ENCODE data around the gene VAC14. TPM values are rescaled to one million over a fixed set of nuclear protein-coding genes. Genes with fewer than 3 reads are reported as not detected.

VAC14 gene
- total RNA-seq, 3 donors from 2014 or later = 32.3 to 35.1 (median 32.8) TPM

DNA sequence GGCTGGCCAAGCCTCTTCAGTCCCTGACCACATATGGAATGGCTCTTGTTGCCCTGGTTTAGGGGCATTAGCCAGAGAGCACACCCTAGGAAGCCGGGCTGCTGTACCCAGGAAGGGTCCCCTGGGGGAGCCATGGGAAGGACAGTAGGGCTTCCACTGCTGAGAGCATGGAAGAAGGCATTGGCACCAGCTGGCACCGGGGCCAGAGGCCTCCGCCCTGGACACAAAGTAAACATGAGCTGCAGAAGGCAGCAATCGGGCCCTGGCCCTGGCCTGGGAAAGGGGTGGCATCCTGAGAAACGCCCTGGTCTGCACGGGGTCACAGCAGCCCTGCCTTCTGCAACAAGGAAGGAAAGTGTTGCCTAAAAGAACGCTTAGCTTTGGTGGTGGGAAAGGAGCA lies 49.4 kb downstream of the VAC14 start:
- intact Hi-C loops (cut with DNase I, micrococcal nuclease) = no loop called here
- TF ChIP-seq, protein P1, sequence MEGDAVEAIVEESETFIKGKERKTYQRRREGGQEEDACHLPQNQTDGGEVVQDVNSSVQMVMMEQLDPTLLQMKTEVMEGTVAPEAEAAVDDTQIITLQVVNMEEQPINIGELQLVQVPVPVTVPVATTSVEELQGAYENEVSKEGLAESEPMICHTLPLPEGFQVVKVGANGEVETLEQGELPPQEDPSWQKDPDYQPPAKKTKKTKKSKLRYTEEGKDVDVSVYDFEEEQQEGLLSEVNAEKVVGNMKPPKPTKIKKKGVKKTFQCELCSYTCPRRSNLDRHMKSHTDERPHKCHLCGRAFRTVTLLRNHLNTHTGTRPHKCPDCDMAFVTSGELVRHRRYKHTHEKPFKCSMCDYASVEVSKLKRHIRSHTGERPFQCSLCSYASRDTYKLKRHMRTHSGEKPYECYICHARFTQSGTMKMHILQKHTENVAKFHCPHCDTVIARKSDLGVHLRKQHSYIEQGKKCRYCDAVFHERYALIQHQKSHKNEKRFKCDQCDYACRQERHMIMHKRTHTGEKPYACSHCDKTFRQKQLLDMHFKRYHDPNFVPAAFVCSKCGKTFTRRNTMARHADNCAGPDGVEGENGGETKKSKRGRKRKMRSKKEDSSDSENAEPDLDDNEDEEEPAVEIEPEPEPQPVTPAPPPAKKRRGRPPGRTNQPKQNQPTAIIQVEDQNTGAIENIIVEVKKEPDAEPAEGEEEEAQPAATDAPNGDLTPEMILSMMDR (IDR thresholded peaks at IDR 0.05) = no peak
- DNase-seq = peak; percentile 41 to 74 (median 58)
- H3K36me3 ChIP-seq (ENCODE audit: low read depth) = no peaks in the 10 kb centered on the region
- H3K4me1 ChIP-seq (ENCODE audit: low read depth) = peaks cover 45% of the 10 kb centered on the region
- H3K4me3 ChIP-seq = no peak overlapping the region
- H3K9me3 ChIP-seq = no peaks in the 10 kb centered on the region
- peak; percentile 44 for ATAC-seq

DNA sequence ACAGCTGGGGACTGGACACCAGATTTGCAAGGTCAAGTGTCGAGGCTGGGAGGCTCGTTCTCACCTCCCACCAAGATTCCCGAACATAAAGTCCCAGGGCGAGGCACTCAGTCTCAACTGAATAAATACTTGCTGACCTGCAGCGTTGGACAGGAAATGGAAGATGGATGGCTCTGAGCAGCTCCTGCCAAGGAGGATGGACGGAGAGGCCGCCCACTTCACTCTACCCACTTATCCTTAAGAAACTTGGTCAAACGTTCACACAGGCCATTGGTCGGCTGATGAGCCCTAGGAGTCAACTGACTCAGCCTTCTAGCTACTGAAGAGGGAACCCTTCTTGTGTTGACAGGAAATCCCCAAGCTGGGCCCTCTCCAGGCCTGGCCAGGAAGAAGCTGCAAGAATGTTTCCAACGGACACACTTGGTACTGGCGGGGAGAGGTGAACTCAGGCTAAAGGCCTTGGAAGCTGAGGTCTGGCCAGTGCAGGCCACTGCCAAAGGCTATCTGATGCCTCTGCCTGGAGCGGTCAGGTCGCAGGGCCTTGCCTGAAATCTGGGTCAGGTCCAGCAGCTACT lies 50.0 kb downstream of the VAC14 start:
- TF ChIP-seq, protein P1 (IDR thresholded peaks at IDR 0.05) = no peak
- intact Hi-C loops (cut with DNase I, micrococcal nuclease) = no loop called here
- H3K36me3 ChIP-seq (ENCODE audit: low read depth) = no peaks in the 10 kb centered on the region
- H3K9me3 ChIP-seq = no peaks in the 10 kb centered on the region
- DNase-seq = peak; percentile 59 to 75 (median 66)
- H3K4me3 ChIP-seq = no peak overlapping the region
- ATAC-seq = peak; percentile 1
- H3K4me1 ChIP-seq (ENCODE audit: low read depth) = peaks cover 51% of the 10 kb centered on the region

DNA sequence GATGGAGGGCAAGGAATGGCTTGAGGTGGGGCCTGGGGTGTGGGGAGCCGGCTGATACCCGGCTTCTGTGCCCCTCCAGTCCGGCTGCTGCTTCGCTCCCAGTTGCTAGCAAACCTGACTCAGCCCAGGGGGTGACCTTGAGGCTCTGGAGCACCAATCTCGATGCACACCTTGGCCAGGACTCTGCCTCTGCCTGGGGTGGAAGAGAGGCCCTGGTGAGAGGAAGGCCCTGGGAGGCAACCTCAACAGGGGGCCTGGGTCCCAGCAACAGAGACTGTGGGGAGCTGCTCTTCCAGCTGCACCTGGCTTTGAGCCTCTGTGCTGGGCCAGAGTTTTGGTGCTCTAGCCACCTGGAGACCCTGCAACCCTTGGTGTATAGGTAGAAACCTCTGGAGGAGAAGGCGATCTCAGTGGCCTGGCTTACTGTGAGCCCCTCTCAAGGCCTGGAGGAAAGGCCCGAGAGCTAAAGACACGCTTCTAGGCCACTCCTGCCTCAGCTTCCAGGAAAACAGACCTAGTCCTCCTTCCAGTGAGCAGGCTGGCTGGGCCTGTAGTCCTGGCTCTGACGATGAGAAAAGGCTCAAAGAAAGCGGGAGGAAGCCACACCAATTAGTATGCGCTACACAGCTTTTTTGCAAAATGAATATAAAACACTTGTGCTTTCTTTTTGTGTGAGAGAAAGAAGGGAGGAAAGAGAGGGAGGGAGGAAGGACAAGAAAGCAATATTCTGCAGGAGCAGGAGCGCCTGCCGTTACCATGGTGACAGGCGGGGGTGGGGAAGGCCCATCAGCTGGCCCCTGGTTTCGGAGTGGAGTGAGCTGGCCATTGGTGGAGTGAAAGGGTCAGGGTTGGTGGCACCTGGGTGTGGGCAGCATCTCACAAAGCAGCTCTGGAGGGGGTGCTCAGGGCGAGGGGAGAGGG lies 51.0 kb downstream of the VAC14 start:
- peaks cover 55% of the 10 kb centered on the region for H3K4me1 ChIP-seq (ENCODE audit: low read depth)
- ATAC-seq = no peak
- intact Hi-C loops (cut with DNase I, micrococcal nuclease) = no loop called here

DNA sequence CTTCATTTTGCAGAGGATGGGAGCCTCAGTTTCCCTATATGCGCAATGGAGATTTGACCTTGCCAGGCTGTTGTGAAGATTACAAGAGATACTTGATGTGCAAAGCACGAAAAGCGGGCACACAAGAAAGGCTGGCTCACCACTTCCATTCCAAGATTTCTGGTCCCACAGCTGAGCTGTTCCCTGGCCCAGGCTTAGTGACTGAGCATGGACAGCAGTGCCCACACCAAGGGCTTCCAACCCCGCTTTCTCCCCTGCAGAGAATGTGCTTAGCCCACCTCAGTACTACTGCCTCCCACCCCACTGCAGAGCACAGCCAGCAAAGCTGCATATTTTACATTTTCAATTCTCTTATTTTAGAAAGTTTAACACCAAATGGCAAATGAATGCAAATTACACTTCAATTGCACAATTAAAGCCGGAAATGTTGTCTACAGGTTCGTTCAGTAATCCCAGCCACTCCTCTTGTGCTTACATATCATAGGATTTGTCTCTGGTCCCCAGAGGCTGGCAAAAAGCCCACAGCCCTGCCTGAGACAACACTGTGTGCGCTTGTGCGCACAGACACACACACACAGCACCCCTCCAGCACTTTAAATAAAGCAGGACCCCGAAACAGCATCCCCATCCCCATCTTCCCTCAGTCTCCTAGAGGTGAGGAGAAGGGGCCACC lies 51.8 kb downstream of the VAC14 start:
- Histone ChIP-seq H3K36me3 (ENCODE audit: low read depth) (no peaks in the 10 kb centered on the region), H3K9me3 (no peaks in the 10 kb centered on the region), H3K4me1 (ENCODE audit: low read depth) (peaks cover 55% of the 10 kb centered on the region), H3K4me3 (no peak overlapping the region)
- DNase-seq = peak; percentile 78 to 79 (median 78)
- intact Hi-C loops (cut with DNase I, micrococcal nuclease) = no loop called here
- ATAC-seq = peak; percentile 46
- TF ChIP-seq, protein P1 (IDR thresholded peaks at IDR 0.05) = no peak

More for the DNA sequence above, 51.0 kb downstream of the VAC14 start:
- no peak overlapping the region for H3K4me3 ChIP-seq
- TF ChIP-seq, protein P1 (IDR thresholded peaks at IDR 0.05) = no peak
- no peaks in the 10 kb centered on the region for H3K36me3 ChIP-seq (ENCODE audit: low read depth)
- DNase-seq = peak in 1 of 3 donors; percentile 44
- no peaks in the 10 kb centered on the region for H3K9me3 ChIP-seq

DNA sequence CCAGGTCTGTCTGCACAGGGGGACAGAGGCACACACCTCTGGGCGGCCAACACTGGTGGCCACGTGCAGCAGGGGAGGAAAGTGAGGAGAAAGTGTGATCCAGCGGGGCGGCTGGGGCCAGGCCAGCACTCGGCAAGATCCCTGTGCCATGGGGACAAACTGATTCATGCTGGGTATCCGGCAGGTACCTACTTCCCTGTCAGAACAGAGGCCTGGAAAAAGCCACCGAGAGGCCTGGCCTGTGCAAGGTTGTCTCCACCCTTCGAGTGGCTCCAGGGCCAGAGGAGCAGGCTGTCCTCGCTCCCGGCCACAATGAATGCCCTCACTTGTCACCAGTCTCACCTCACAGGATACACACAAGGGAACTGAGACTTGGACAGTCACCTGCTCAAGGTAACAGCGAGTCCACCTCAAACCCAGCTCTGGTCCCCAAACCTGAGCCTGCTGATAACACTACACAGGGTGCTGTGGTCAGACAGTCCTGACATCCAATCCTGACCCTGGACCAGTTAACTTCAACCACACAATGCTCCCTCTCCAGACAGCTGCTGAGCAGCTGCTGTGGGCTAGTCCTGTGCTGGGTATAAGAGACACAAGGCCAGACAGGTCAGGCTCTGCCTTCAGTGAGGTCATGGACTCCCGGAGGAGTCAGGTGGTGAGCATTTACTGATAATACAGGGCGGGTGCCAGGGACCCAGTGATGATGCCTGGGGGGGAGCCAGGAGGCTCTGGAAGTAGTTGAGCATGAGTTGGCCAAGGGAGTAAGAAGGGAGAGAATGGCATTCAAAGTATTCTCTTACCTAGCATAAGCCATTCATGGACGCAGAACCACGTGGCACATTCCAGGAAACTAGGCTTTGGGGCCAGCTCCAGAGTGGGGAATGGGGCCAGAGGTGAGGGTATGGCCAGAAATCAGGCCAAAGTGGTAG lies 53.0 kb downstream of the VAC14 start:
- TF ChIP-seq, protein P1 (IDR thresholded peaks at IDR 0.05) = no peak
- no peak for ATAC-seq
- peak in 1 of 3 donors; percentile 31 for DNase-seq

More for the DNA sequence above, 53.0 kb downstream of the VAC14 start:
- H3K4me3 ChIP-seq = no peak overlapping the region
- H3K36me3 ChIP-seq (ENCODE audit: low read depth) = no peaks in the 10 kb centered on the region
- no peaks in the 10 kb centered on the region for H3K9me3 ChIP-seq
- peaks cover 55% of the 10 kb centered on the region for H3K4me1 ChIP-seq (ENCODE audit: low read depth)
- intact Hi-C loops (cut with DNase I, micrococcal nuclease) = no loop called here

Data from mucosa of descending colon (tissue), 3 donors.